ENCODE results near the gene ENTPD7. TPM values are rescaled to one million over a fixed set of nuclear protein-coding genes. Genes with fewer than 3 reads are reported as not detected.

The ENTPD7 gene
- total and polyA plus RNA-seq, 10 donors, result 0.48 to 17.5 (median 11.8) TPM

GRCh38 chr10:99674762-99675161, 15.5 kb downstream of the ENTPD7 start:
- 80 to 91% (median 85%) methylated on average over 1 of the region's 1 CpG for WGBS, 5 donors
- Histone ChIP-seq H3K4me1 (peaks cover 0 to 33% (median 0%) of the 10 kb centered on the region in 6 donors), H3K27ac (peak overlapping the region in 4 of 8 donors; percentile 10 to 24 (median 14)), H3K4me3 (no peak overlapping the region), H3K27me3 (replicated peaks in 1 of 7) (no peaks in the 10 kb centered on the region), H3K9me3 (no peaks in the 10 kb centered on the region), H3K36me3 (peaks cover 0 to 27% (median 7%) of the 10 kb centered on the region in 6 donors)
- no peak for DNase-seq
- no peak for TF ChIP-seq CTCF (IDR thresholded peaks at IDR 0.05 in 8 of 11, conservative IDR thresholded peaks at IDR 0.05 in 3 of 11)
- no peak for TF ChIP-seq POLR2A (IDR thresholded peaks at IDR 0.05)
- TF ChIP-seq POLR2AphosphoS5 (IDR thresholded peaks at IDR 0.05), result no peak
- intact Hi-C loops (cut with DNase I; ENCODE audit: low total_unique reads), result no loop called here

DNA sequence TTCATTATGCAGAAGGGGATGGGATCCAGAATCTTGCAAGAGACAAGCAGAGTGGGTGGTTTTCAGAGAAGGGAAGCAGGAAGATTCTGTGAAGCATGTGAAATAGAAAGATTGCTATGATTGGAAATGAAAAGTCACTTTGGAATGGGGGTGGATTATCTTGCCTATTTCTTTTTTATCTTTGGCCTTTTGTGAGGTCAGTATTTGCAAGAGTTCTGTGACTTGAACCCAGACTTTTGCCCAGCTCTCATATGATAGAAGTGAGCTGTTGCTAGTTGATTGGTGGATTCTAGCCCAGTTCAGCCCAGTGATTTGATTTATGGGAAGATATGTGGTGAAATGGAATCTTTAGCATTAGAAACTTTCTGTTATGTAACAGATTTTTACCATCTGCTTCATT, 17.1 kb downstream of the ENTPD7 start:
- Histone ChIP-seq H3K4me3 (no peak overlapping the region), H3K27ac (no peak overlapping the region), H3K36me3 (peaks cover 0 to 29% (median 8%) of the 10 kb centered on the region in 6 donors), H3K9me3 (no peaks in the 10 kb centered on the region), H3K4me1 (peaks cover 0 to 33% (median 0%) of the 10 kb centered on the region in 6 donors), H3K27me3 (replicated peaks in 1 of 7) (no peaks in the 10 kb centered on the region)
- DNase-seq, result no peak
- no peak for TF ChIP-seq CTCF (IDR thresholded peaks at IDR 0.05 in 8 of 11, conservative IDR thresholded peaks at IDR 0.05 in 3 of 11)
- TF ChIP-seq POLR2AphosphoS5 (IDR thresholded peaks at IDR 0.05), result no peak
- TF ChIP-seq POLR2A (IDR thresholded peaks at IDR 0.05), result no peak
- intact Hi-C loops (cut with DNase I; ENCODE audit: low total_unique reads), result no loop called here

GRCh38 chr10:99676895-99677294, 17.6 kb downstream of the ENTPD7 start:
- 58 to 72% (median 63%) methylated on average over 3 of the region's 3 CpGs for WGBS, 5 donors
- intact Hi-C loops (cut with DNase I; ENCODE audit: low total_unique reads), result no loop called here

GRCh38 chr10:99678921-99679320, 19.6 kb downstream of the ENTPD7 start:
- Histone ChIP-seq H3K27ac (no peak overlapping the region), H3K4me3 (no peak overlapping the region), H3K27me3 (replicated peaks in 1 of 7) (no peaks in the 10 kb centered on the region), H3K36me3 (peaks cover 0 to 39% (median 8%) of the 10 kb centered on the region in 6 donors), H3K9me3 (no peaks in the 10 kb centered on the region), H3K4me1 (peaks cover 0 to 28% (median 0%) of the 10 kb centered on the region in 6 donors)
- TF ChIP-seq CTCF (IDR thresholded peaks at IDR 0.05 in 8 of 11, conservative IDR thresholded peaks at IDR 0.05 in 3 of 11) (no peak), POLR2AphosphoS5 (IDR thresholded peaks at IDR 0.05) (no peak), POLR2A (IDR thresholded peaks at IDR 0.05) (no peak)
- 87 to 94% (median 89%) methylated on average over 3 of the region's 3 CpGs for WGBS, 5 donors
- intact Hi-C loops (cut with DNase I; ENCODE audit: low total_unique reads), result no loop called here
- no peak for DNase-seq

More at GRCh38 chr10:99676895-99677294, 17.6 kb downstream of the ENTPD7 start:
- TF ChIP-seq POLR2A (IDR thresholded peaks at IDR 0.05), result no peak
- no peak for TF ChIP-seq POLR2AphosphoS5 (IDR thresholded peaks at IDR 0.05)
- TF ChIP-seq CTCF (IDR thresholded peaks at IDR 0.05 in 8 of 11, conservative IDR thresholded peaks at IDR 0.05 in 3 of 11), result no peak
- H3K4me1 ChIP-seq, result peaks cover 0 to 33% (median 0%) of the 10 kb centered on the region in 6 donors
- no peak overlapping the region for H3K4me3 ChIP-seq
- H3K36me3 ChIP-seq, result peaks cover 0 to 30% (median 8%) of the 10 kb centered on the region in 6 donors
- H3K9me3 ChIP-seq, result no peaks in the 10 kb centered on the region
- DNase-seq, result no peak
- no peak overlapping the region for H3K27ac ChIP-seq
- H3K27me3 ChIP-seq (replicated peaks in 1 of 7), result no peaks in the 10 kb centered on the region
